ENCODE results near the gene RAB6A.

The RAB6A gene

DNA sequence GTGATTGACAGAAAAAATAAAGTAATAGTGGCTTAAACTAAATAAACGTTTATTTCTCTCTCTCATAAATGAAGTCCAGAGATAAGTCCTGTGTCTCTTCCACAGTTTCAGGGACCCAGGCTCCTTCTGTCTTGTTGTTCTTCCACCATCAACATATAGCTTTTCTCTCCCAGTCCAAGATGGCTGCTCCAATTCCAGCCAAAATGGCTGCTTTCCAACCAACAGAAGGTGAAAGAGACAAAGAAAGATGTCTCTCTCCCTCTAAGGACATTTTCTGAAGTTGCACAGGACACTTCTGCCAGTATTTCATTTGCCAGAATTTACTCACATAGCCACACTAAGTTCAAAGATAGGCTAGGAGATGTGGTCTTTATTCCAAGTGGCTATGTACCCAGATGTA, 123.9 kb downstream of the RAB6A start:
- no peak overlapping the region for H2AFZ ChIP-seq (ENCODE audit: low read depth)
- no peak overlapping the region for H3K4me2 ChIP-seq
- H3K9ac ChIP-seq, result no peak overlapping the region
- TF ChIP-seq, protein P1, sequence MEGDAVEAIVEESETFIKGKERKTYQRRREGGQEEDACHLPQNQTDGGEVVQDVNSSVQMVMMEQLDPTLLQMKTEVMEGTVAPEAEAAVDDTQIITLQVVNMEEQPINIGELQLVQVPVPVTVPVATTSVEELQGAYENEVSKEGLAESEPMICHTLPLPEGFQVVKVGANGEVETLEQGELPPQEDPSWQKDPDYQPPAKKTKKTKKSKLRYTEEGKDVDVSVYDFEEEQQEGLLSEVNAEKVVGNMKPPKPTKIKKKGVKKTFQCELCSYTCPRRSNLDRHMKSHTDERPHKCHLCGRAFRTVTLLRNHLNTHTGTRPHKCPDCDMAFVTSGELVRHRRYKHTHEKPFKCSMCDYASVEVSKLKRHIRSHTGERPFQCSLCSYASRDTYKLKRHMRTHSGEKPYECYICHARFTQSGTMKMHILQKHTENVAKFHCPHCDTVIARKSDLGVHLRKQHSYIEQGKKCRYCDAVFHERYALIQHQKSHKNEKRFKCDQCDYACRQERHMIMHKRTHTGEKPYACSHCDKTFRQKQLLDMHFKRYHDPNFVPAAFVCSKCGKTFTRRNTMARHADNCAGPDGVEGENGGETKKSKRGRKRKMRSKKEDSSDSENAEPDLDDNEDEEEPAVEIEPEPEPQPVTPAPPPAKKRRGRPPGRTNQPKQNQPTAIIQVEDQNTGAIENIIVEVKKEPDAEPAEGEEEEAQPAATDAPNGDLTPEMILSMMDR (conservative IDR thresholded peaks at IDR 0.05; ENCODE audit: low read depth, low read length), result no peak
- H3K27ac ChIP-seq, result no peak overlapping the region
- H3K4me3 ChIP-seq (IDR thresholded peaks at IDR 0.05; ENCODE audit: insufficient read depth, low read depth, low read length), result no peak overlapping the region
- H3K4me1 ChIP-seq (ENCODE audit: low read depth, poor library complexity, severe bottlenecking), result no peaks in the 10 kb centered on the region
- no peaks in the 10 kb centered on the region for H3K79me2 ChIP-seq (ENCODE audit: insufficient read depth, low read depth)
- H4K20me1 ChIP-seq (ENCODE audit: insufficient read depth), result no peaks in the 10 kb centered on the region
- no peaks in the 10 kb centered on the region for H3K36me3 ChIP-seq (ENCODE audit: insufficient read depth)
- H3K27me3 ChIP-seq (ENCODE audit: insufficient read depth, low read depth), result no peaks in the 10 kb centered on the region

DNA sequence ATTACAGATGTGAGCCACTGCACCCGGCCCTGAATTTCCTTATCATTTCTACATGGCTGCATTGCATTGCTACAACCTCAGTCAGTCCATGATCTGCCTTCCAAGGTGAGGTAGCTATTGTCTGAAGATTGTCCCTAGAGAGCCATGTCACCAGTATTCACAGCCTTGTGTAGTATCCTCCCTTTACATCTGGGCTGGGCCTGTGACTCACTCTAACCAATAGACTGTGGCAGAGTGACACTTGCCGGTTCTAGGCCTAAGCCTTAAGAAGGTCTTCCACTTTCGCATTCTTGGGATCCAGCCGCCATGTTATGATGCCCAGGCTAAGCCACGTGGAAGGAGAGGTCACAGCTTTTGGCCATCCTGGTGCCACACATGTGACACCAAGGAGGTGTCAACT, 124.6 kb downstream of the RAB6A start:
- Histone ChIP-seq H3K9ac (no peak overlapping the region), H3K36me3 (ENCODE audit: insufficient read depth) (no peaks in the 10 kb centered on the region), H3K79me2 (ENCODE audit: insufficient read depth, low read depth) (no peaks in the 10 kb centered on the region), H3K27me3 (ENCODE audit: insufficient read depth, low read depth) (no peaks in the 10 kb centered on the region), H4K20me1 (ENCODE audit: insufficient read depth) (no peaks in the 10 kb centered on the region), H3K27ac (no peak overlapping the region), H2AFZ (ENCODE audit: low read depth) (no peak overlapping the region), H3K4me1 (ENCODE audit: low read depth, poor library complexity, severe bottlenecking) (no peaks in the 10 kb centered on the region), H3K4me2 (no peak overlapping the region), H3K4me3 (IDR thresholded peaks at IDR 0.05; ENCODE audit: insufficient read depth, low read depth, low read length) (no peak overlapping the region)
- TF ChIP-seq, protein P1 (conservative IDR thresholded peaks at IDR 0.05; ENCODE audit: low read depth, low read length), result no peak

DNA sequence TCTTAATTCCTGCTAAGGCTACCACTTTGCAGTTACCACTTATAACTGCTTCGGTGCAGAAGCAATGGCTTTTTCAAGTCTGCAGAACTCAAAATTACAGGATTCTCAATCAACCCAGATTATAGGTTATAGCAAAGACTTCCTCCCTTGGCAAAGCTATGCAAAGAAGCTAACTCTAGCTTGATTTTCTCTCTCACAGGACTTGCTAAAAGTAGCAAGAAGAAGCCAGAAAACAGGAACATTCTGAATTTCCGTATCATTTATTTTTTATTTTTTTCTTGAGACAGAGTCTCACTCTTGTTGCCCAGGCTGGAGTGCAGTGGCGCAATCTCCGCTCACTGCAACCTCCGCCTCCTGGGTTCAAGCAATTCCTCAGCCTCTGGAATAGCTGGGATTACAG, 125.2 kb downstream of the RAB6A start:
- Histone ChIP-seq H3K27ac (no peak overlapping the region), H2AFZ (ENCODE audit: low read depth) (no peak overlapping the region), H3K36me3 (ENCODE audit: insufficient read depth) (no peaks in the 10 kb centered on the region), H3K4me3 (IDR thresholded peaks at IDR 0.05; ENCODE audit: insufficient read depth, low read depth, low read length) (no peak overlapping the region), H3K9ac (no peak overlapping the region), H4K20me1 (ENCODE audit: insufficient read depth) (no peaks in the 10 kb centered on the region), H3K4me1 (ENCODE audit: low read depth, poor library complexity, severe bottlenecking) (no peaks in the 10 kb centered on the region), H3K79me2 (ENCODE audit: insufficient read depth, low read depth) (no peaks in the 10 kb centered on the region), H3K4me2 (no peak overlapping the region), H3K27me3 (ENCODE audit: insufficient read depth, low read depth) (no peaks in the 10 kb centered on the region)
- TF ChIP-seq, protein P1 (conservative IDR thresholded peaks at IDR 0.05; ENCODE audit: low read depth, low read length), result no peak

DNA sequence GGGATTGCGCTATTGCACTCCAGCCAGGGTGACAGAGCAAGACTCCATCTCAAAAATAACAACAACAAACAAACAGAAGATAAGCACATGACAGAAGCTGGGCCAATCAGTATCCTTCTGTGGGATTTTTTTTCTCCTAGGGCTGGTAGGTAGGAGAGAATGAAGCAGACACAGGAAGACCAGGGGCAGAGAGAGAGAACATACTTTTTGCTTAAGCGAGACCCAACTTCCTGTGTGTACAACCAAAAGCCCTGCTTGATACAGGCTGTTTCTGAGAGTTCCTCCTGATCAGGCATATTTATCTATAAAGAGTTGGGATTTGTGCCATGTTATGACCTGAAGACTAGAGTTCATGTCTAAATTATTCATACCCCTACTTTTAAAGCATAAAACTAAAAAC, 126.9 kb downstream of the RAB6A start:
- TF ChIP-seq, protein P1 (conservative IDR thresholded peaks at IDR 0.05; ENCODE audit: low read depth, low read length), result no peak
- Histone ChIP-seq H3K36me3 (ENCODE audit: insufficient read depth) (no peaks in the 10 kb centered on the region), H3K4me2 (no peak overlapping the region), H3K27ac (no peak overlapping the region), H3K27me3 (ENCODE audit: insufficient read depth, low read depth) (no peaks in the 10 kb centered on the region), H3K9ac (no peak overlapping the region), H3K4me1 (ENCODE audit: low read depth, poor library complexity, severe bottlenecking) (no peaks in the 10 kb centered on the region), H4K20me1 (ENCODE audit: insufficient read depth) (no peaks in the 10 kb centered on the region), H3K4me3 (IDR thresholded peaks at IDR 0.05; ENCODE audit: insufficient read depth, low read depth, low read length) (no peak overlapping the region), H2AFZ (ENCODE audit: low read depth) (no peak overlapping the region), H3K79me2 (ENCODE audit: insufficient read depth, low read depth) (no peaks in the 10 kb centered on the region)

DNA sequence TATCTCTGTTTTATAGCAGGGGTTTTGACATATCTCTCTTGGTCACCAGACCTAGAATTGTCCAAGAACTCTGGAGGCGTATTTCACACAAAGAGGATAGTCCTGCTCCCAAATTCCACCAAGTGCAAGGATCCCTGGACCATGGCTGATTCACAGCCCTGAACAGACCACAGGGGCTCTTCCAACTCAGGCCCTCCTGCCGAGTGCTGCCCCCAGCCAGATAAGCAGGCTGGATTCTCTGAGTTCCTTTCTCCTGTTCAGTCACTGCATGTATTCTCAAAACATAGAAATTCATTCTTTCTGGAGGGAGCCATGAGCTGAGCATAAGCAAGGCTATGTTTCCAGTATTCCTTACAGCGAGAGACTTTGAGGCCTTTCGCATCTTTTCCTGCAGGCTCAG, 127.9 kb downstream of the RAB6A start:
- Histone ChIP-seq H3K4me1 (ENCODE audit: low read depth, poor library complexity, severe bottlenecking) (no peaks in the 10 kb centered on the region), H3K9ac (no peak overlapping the region)

More for the DNA sequence above, 127.9 kb downstream of the RAB6A start:
- no peaks in the 10 kb centered on the region for H3K27me3 ChIP-seq (ENCODE audit: insufficient read depth, low read depth)
- H4K20me1 ChIP-seq (ENCODE audit: insufficient read depth), result no peaks in the 10 kb centered on the region
- H3K4me3 ChIP-seq (IDR thresholded peaks at IDR 0.05; ENCODE audit: insufficient read depth, low read depth, low read length), result no peak overlapping the region
- no peak overlapping the region for H3K4me2 ChIP-seq
- H3K27ac ChIP-seq, result no peak overlapping the region
- no peaks in the 10 kb centered on the region for H3K79me2 ChIP-seq (ENCODE audit: insufficient read depth, low read depth)
- no peaks in the 10 kb centered on the region for H3K36me3 ChIP-seq (ENCODE audit: insufficient read depth)
- TF ChIP-seq, protein P1 (conservative IDR thresholded peaks at IDR 0.05; ENCODE audit: low read depth, low read length), result no peak
- H2AFZ ChIP-seq (ENCODE audit: low read depth), result no peak overlapping the region
